Forelimb muscle (tissue), 1 donor: ENCODE results near the gene ADD2. TPM values are rescaled to one million over a fixed set of nuclear protein-coding genes. Genes with fewer than 3 reads are reported as not detected.
"Not testable (repeated sequence)": the region's sequence is repeated elsewhere in the genome, so short reads cannot be mapped to it uniquely, and the experiment has no call there.

Source experiments
- DNase-seq: peaks from one replicate; pipeline ENCODE4 v3.0.0-alpha.2; 2013; ENCODE audit warnings: low read depth
- polyA plus RNA-seq: library from polyadenylated mRNA; unstranded; fragments of 120-200 nt; gene quantifications from one replicate; pipeline ENCODE4 v1.2.1, GENCODE V29; 2013; ENCODE audit not compliant: insufficient read length

ADD2 gene
- polyA plus RNA-seq, 1 donor, result 1.8 TPM

- DNase-seq, result no peak
These were observed 93.2 kb downstream of the ADD2 start for GRCh38 chr2:70674636-70675430.

GRCh38 chr2:70673041-70673647, 94.9 kb downstream of the ADD2 start:
- no peak for DNase-seq

- DNase-seq, result no peak
These were observed 96.8 kb downstream of the ADD2 start for GRCh38 chr2:70671092-70671675.

GRCh38 chr2:70670626-70671025, 97.4 kb downstream of the ADD2 start:
- no peak for DNase-seq

GRCh38 chr2:70670202-70670601, 97.8 kb downstream of the ADD2 start:
- no peak for DNase-seq

GRCh38 chr2:70668911-70669310, 99.1 kb downstream of the ADD2 start:
- no peak for DNase-seq

GRCh38 chr2:70668432-70668831, 99.6 kb downstream of the ADD2 start:
- no peak for DNase-seq

GRCh38 chr2:70664525-70664924, 103.5 kb downstream of the ADD2 start:
- DNase-seq, result no peak

GRCh38 chr2:70663411-70663810, 104.6 kb downstream of the ADD2 start:
- DNase-seq, result no peak

- DNase-seq, result no peak
These were observed 108.4 kb downstream of the ADD2 start for GRCh38 chr2:70659551-70659950.

- no peak for DNase-seq
These were observed 109.5 kb downstream of the ADD2 start for GRCh38 chr2:70658476-70658875.

GRCh38 chr2:70657246-70657645, 110.8 kb downstream of the ADD2 start:
- DNase-seq, result no peak

- DNase-seq, result no peak
These were observed 111.5 kb downstream of the ADD2 start for GRCh38 chr2:70656421-70657010.

GRCh38 chr2:70655786-70656185, 112.2 kb downstream of the ADD2 start:
- DNase-seq, result no peak

- not testable (repeated sequence) for DNase-seq
These were observed 112.8 kb downstream of the ADD2 start for GRCh38 chr2:70655211-70655610.

GRCh38 chr2:70651727-70652126, 116.3 kb downstream of the ADD2 start:
- DNase-seq, result no peak

- no peak for DNase-seq
These were observed 117.0 kb downstream of the ADD2 start for GRCh38 chr2:70651014-70651413.

- DNase-seq, result no peak
These were observed 119.0 kb downstream of the ADD2 start for GRCh38 chr2:70648961-70649360.

- no peak for DNase-seq
These were observed 120.0 kb downstream of the ADD2 start for GRCh38 chr2:70647873-70648481.

GRCh38 chr2:70646420-70646818, 121.6 kb downstream of the ADD2 start:
- DNase-seq, result no peak

- DNase-seq, result no peak
These were observed 122.1 kb downstream of the ADD2 start for GRCh38 chr2:70645733-70646419.

GRCh38 chr2:70643715-70644114, 124.3 kb downstream of the ADD2 start:
- no peak for DNase-seq
